GM19328 (cell line): ENCODE results near the gene MAP4K5.

Experiments
- ATAC-seq: cut with Tn5 transposase; IDR thresholded peaks from one replicate; pipeline ENCODE4 v1.9.1; 2021; ENCODE audit warnings: mild to moderate bottlenecking, moderate library complexity; ENCODE audit not compliant: unreplicated experiment

MAP4K5 gene

GRCh38 chr14:50373959-50374358, 158.4 kb downstream of the MAP4K5 start:
- ATAC-seq = no peak

- no peak for ATAC-seq
These were observed 160.8 kb downstream of the MAP4K5 start for GRCh38 chr14:50371546-50371945.
